NT2/D1 (cell line): ENCODE measurements around the gene MST1.
A peak's percentile ranks its signal among the peaks of the same experiment; 100 is the strongest.

Experiments
- DNase-seq: peaks from one replicate; pipeline ENCODE4 v3.0.0-alpha.2; 2011; ENCODE audit warnings: low read depth, low spot score
- H3K27me3 ChIP-seq: 2 replicates; pipeline ENCODE4 v1.6.0; 2011; ENCODE audit warnings: mild to moderate bottlenecking; ENCODE audit not compliant: insufficient read length, insufficient read depth
- H3K36me3 ChIP-seq: 2 replicates; pipeline ENCODE4 v1.6.1; 2011; ENCODE audit warnings: mild to moderate bottlenecking, low read length, mixed read lengths; ENCODE audit not compliant: insufficient read depth, insufficient read length
- H3K4me1 ChIP-seq: 2 replicates; pipeline ENCODE4 v1.5.1; 2011; ENCODE audit not compliant: insufficient read depth, insufficient read length
- H3K4me3 ChIP-seq: 2 replicates; pipeline ENCODE4 v1.5.1; 2011; ENCODE audit warnings: low read depth; ENCODE audit not compliant: insufficient read length
- H3K9ac ChIP-seq: 2 replicates; pipeline ENCODE4 v1.6.0; 2011; ENCODE audit warnings: low read depth; ENCODE audit not compliant: insufficient read length
- H3K9me3 ChIP-seq: 2 replicates; pipeline ENCODE4 v1.5.1; 2011; ENCODE audit warnings: mild to moderate bottlenecking, low read length; ENCODE audit not compliant: insufficient read depth
- SUZ12 ChIP-seq: IDR thresholded peaks from 2 replicates; pipeline ENCODE4 v1.6.1; 2011; ENCODE audit not compliant: insufficient read length, insufficient read depth; ENCODE audit errors: extremely low read depth
- YY1 ChIP-seq: IDR thresholded peaks from 2 replicates; pipeline ENCODE4 v1.6.1; 2011; ENCODE audit not compliant: insufficient read length, insufficient read depth
- ZNF274 ChIP-seq: IDR thresholded peaks from 2 replicates; pipeline ENCODE4 v1.6.1; 2011; ENCODE audit warnings: mild to moderate bottlenecking, low read depth, low read length

MST1 gene

DNA sequence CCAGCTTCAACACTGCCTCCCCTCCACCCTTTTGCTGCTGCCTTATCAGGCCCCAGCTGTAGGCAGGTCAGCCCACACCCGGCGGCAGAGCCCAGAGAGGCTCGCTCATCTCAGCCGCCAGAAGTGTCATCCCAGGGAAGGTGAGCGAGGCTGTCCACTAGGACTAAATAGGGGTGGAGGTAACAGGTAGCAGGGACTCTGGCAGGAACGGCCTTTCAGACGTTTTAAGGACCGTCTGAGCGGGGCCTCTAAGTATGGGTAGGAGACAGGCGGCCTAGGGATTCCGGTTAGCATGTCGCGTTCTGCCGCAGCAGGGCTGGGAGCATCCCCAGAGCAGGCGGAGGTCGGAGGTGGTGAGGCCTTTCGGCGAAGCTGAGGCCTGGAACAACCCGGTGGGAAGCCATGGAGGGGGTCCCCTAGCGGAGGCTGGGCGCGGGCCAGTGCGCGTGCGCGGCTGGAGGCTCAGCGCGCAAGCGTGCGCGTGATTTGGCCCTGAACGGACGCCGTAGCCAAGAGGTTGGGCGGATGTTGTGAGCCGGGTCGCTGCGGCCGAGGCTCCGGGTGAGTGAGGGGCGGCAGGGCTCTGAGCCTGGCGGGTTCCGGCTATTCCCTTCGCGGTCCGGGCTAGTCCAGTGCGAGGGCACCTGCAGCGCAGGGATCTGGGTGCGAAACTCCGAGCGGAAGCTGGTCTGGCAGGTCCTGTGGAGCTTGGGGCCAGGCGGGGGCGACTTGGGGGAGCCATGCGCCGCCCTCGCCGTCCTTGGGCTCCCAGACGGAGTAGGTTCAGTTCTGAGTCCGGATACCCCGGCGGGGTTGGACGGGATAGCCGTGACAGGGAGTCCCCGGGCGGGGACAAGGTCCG lies at the start of gene MST1, which contains the start of gene RNF123:
MST1 (minus strand) TSS at position 429 of the 862 bp plus-strand sequence. CDS start 783 bp downstream, outside the sequence.
RNF123 (plus strand) TSS at position 512 of the 862 bp plus-strand sequence. CDS start 1,609 bp downstream, outside the sequence.
- TF ChIP-seq SUZ12, result no peak
- no peak for TF ChIP-seq YY1
- TF ChIP-seq ZNF274, result no peak
- H3K9me3 ChIP-seq, result no peaks in the 10 kb centered on the region
- no peaks in the 10 kb centered on the region for H3K27me3 ChIP-seq

GRCh38 chr3:49738067-49738713 lies 48.9 kb upstream of the MST1 start:
- H3K4me1 ChIP-seq, result no peaks in the 10 kb centered on the region
- no peak for DNase-seq
- TF ChIP-seq YY1 (no peak), SUZ12 (no peak), ZNF274 (no peak)
- no peaks in the 10 kb centered on the region for H3K27me3 ChIP-seq
- peaks cover 69% of the 10 kb centered on the region for H3K36me3 ChIP-seq
- H3K9ac ChIP-seq, result no peak overlapping the region
- H3K4me3 ChIP-seq, result no peak overlapping the region
- H3K9me3 ChIP-seq, result no peaks in the 10 kb centered on the region

More for the DNA sequence above, at the start of gene MST1, which contains the start of gene RNF123:
- peak; percentile 95 for DNase-seq
- Histone ChIP-seq H3K36me3 (peaks cover 13% of the 10 kb centered on the region), H3K4me1 (no peaks in the 10 kb centered on the region), H3K9ac (peak within 1 kb of the TSS; percentile 97), H3K4me3 (peak within 1 kb of the TSS; percentile 95)

DNA sequence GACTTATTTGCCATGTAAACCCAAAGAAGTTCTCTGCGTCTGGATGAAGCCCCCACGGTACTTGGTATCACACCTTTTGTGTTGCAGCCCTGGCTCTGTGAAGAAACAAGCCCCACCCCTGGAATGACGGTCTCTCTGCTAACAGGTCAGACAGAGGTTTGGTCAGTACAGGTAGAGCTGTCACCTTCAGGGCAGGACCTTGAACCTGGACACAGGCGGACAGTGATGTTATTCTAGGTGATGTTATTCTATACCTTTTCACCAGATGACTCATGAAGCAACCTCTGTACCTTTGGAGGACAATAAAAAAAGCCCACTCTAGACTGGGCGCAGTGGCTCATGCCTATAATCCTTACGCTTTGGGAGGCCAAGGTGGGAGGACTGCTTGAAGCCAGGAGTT lies 45.5 kb upstream of the MST1 start:
- no peak for DNase-seq
- H3K9me3 ChIP-seq, result no peaks in the 10 kb centered on the region
- H3K36me3 ChIP-seq, result peaks cover 85% of the 10 kb centered on the region
- no peak overlapping the region for H3K4me3 ChIP-seq
- no peaks in the 10 kb centered on the region for H3K27me3 ChIP-seq
- no peak overlapping the region for H3K9ac ChIP-seq
- no peaks in the 10 kb centered on the region for H3K4me1 ChIP-seq
- no peak for TF ChIP-seq YY1
- no peak for TF ChIP-seq ZNF274
- TF ChIP-seq SUZ12, result no peak

DNA sequence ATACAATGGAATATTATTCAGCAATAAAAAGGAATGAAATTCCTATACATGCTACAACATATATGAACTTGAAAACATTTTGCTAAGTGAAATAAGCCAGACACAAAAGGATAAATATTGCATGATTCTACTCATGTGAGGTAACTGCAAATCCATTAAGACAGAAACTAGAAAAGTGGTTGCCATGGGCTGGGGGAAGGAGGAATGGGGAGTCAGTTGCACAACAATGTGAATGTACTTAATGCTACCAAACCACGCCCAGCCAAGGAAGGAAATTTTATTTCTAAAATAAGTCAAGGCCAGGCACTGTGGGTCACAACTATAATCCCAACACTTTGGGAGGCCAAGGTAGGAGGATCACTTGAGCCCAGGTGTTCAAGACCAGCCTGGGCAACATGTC lies 44.3 kb upstream of the MST1 start:
- no peaks in the 10 kb centered on the region for H3K9me3 ChIP-seq
- H3K9ac ChIP-seq, result no peak overlapping the region
- TF ChIP-seq YY1 (no peak), ZNF274 (no peak), SUZ12 (no peak)
- H3K4me1 ChIP-seq, result no peaks in the 10 kb centered on the region
- H3K36me3 ChIP-seq, result peaks cover 86% of the 10 kb centered on the region
- no peak overlapping the region for H3K4me3 ChIP-seq
- no peaks in the 10 kb centered on the region for H3K27me3 ChIP-seq
- DNase-seq, result no peak

- peaks cover 85% of the 10 kb centered on the region for H3K36me3 ChIP-seq
- no peak for DNase-seq
- no peaks in the 10 kb centered on the region for H3K27me3 ChIP-seq
- H3K4me3 ChIP-seq, result no peak overlapping the region
- no peaks in the 10 kb centered on the region for H3K9me3 ChIP-seq
- H3K4me1 ChIP-seq, result no peaks in the 10 kb centered on the region
- no peak for TF ChIP-seq ZNF274
- TF ChIP-seq SUZ12, result no peak
- H3K9ac ChIP-seq, result no peak overlapping the region
Observed at GRCh38 chr3:49732597-49732996, 43.3 kb upstream of the MST1 start.

- Histone ChIP-seq H3K36me3 (peaks cover 94% of the 10 kb centered on the region), H3K4me3 (no peak overlapping the region), H3K4me1 (no peaks in the 10 kb centered on the region), H3K9ac (no peak overlapping the region), H3K9me3 (no peaks in the 10 kb centered on the region), H3K27me3 (no peaks in the 10 kb centered on the region)
- no peak for TF ChIP-seq ZNF274
- no peak for TF ChIP-seq SUZ12
- no peak for TF ChIP-seq YY1
- no peak for DNase-seq
Observed at GRCh38 chr3:49729966-49730609, 40.8 kb upstream of the MST1 start.
